ENCODE measurements around the gene S100PBP.

GRCh38 chr1:32898958-32899357 is 81.5 kb downstream of the S100PBP start:
- TF ChIP-seq EZH2 (IDR thresholded peaks at IDR 0.05; ENCODE audit: borderline replicate concordance, low read depth, low read length, poor library complexity, severe bottlenecking) = no peak
- TF ChIP-seq CTCF (conservative IDR thresholded peaks at IDR 0.05; ENCODE audit: low read depth, low read length) = no peak
